ENCODE results near the gene MIPEP.

DNA sequence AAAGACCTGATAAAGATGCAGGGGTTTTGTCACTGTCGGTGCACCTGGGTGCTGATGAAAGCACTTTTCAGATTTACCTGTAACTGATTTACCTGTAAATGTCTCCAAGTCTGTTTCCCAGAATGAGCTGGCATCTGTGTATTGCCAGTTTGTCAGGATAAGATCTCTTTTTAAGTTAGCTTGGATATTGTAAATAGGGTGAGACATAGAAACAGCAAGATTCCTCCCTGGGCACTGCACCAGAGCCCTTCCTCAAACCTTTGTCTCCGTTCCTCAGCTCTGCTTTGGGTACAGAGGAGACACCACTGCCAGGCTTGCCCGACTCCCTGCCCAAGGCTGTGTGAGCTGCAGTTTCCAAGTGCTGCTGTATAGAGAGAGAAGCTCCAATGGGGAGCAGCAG, 160.4 kb downstream of the MIPEP start:
- TF ChIP-seq CTCF (IDR thresholded peaks at IDR 0.05; ENCODE audit: low read depth, low read length) (no peak), EZH2phosphoT487 (IDR thresholded peaks at IDR 0.05; ENCODE audit: low read depth) (no peak)
